K562 (cell line): ENCODE data around the gene RUNDC1. TPM values are rescaled to one million over a fixed set of nuclear protein-coding genes. Genes with fewer than 3 reads are reported as not detected.
A peak's percentile ranks its signal among the peaks of the same experiment; 100 is the strongest.

Experiments
- CBFA2T3 ChIP-seq: fragments of 450-650 bp; IDR thresholded peaks from 2 replicates; pipeline ENCODE4 v1.6.1; 2017
- CXXC5 ChIP-seq: fragments of 250-450 bp; sonication (Bioruptor Pico); IDR thresholded peaks from 2 replicates; pipeline ENCODE4 v1.8.0; 2022; ENCODE audit warnings: inconsistent platforms, mild to moderate bottlenecking, moderate library complexity
- EGR1 ChIP-seq: fragments of 450-650 bp; conservative IDR thresholded peaks from 2 replicates; pipeline ENCODE4 v1.6.1; 2017; ENCODE audit warnings: mild to moderate bottlenecking
- EP300 ChIP-seq: IDR thresholded peaks from 2 replicates; pipeline ENCODE4 v1.6.1; 2012; ENCODE audit warnings: low read length, improper control_type of control experiment
- ESRRA ChIP-seq: fragments of 450-650 bp; IDR thresholded peaks from 2 replicates; pipeline ENCODE4 v1.6.1; 2014; ENCODE audit warnings: low read depth, mild to moderate bottlenecking, moderate library complexity, borderline replicate concordance
- NCOR1 ChIP-seq: fragments of 450-650 bp; IDR thresholded peaks from 2 replicates; pipeline ENCODE4 v1.6.1; 2016; ENCODE audit warnings: mild to moderate bottlenecking, moderate library complexity
- NR2C2 ChIP-seq, 2 experiments: fragments of 200-800 bp in 1 of 2; sonication (Bioruptor generic) in 1 of 2; sonication (generic) in 1 of 2; formaldehyde crosslinking in 1 of 2; IDR thresholded peaks; 2 replicates each; pipeline versions ENCODE4 v1.6.1 to v1.8.0; 2016 to 2022; ENCODE audit warnings: mild to moderate bottlenecking in 1 of 2, missing compliant biosample characterization in 1 of 2, missing genetic modification characterization in 1 of 2, missing genetic modification reagents in 1 of 2
- PRDM10 ChIP-seq: fragments of 450-650 bp; IDR thresholded peaks from 2 replicates; pipeline ENCODE4 v1.6.1; 2018; ENCODE audit not compliant: partially characterized antibody
- YBX1 ChIP-seq: fragments of 450-650 bp; IDR thresholded peaks from 2 replicates; pipeline ENCODE4 v1.7.1; 2016; ENCODE audit warnings: mild to moderate bottlenecking
- ZBTB2 ChIP-seq: fragments of 450-650 bp; IDR thresholded peaks from 2 replicates; pipeline ENCODE4 v1.6.1; 2016; ENCODE audit warnings: antibody characterized with exemption
- ZBTB7A ChIP-seq: IDR thresholded peaks from 2 replicates; pipeline ENCODE4 v1.6.1; 2011; ENCODE audit warnings: low read depth, mild to moderate bottlenecking, low read length, moderate library complexity, borderline replicate concordance; ENCODE audit not compliant: control insufficient read depth
- ZFP36 ChIP-seq: fragments of 150-350 bp; IDR thresholded peaks from 2 replicates; pipeline ENCODE4 v1.6.1; 2018; ENCODE audit warnings: low read length, low read depth; ENCODE audit not compliant: partially characterized antibody
- ZNF584 ChIP-seq: fragments of 200-800 bp; sonication (Bioruptor generic); IDR thresholded peaks from 2 replicates; pipeline ENCODE4 v1.6.1; 2016; ENCODE audit warnings: low read depth, mild to moderate bottlenecking, missing genetic modification characterization, missing compliant biosample characterization
- polyA plus RNA-seq, 8 experiments: library from polyadenylated mRNA; depleted of rRNA in 4 of 8; stranded (reverse) in 5 of 8; unstranded in 3 of 8; fragments of >200 nt; fragmentation: Nextera tagmentation in 2 of 8; fragmentation: Illumina TruSeq in 1 of 8; extraction: Ambion mirVana in 2 of 8; extraction: Trizol in 1 of 8; gene quantifications; 2 replicates each; pipeline versions ENCODE4 v1.2.1 to v1.2.3, GENCODE V29; 2011 to 2014; ENCODE audit warnings: inconsistent platforms in 1 of 8, missing spikeins in 1 of 8
- total RNA-seq, 7 experiments: library from RNA; depleted of rRNA in 6 of 7; stranded (reverse); fragments of >200 nt in 6 of 7; fragmentation: Illumina TruSeq in 2 of 7; extraction: Trizol in 2 of 7; gene quantifications; 2 replicates each; pipeline versions ENCODE4 v1.2.1 to v1.2.3, GENCODE V29; 2011 to 2021; ENCODE audit warnings: low replicate concordance in 1 of 7

Gene RUNDC1
- total and polyA plus RNA-seq, 9 of the 15 experiments (the other 6 are each of a cell fraction or from before 2014, with no cell fraction given): 3.4 to 12.6 (median 9.4) TPM

GRCh38 chr17:43019418-43019817, 39.1 kb downstream of the RUNDC1 start (continued):
- peak; percentile 49 for TF ChIP-seq ZFP36
- no peak for TF ChIP-seq NR2C2 (CRISPR knock-in tag; IDR thresholded peaks at IDR 0.05)
- TF ChIP-seq NR2C2 (tag; IDR thresholded peaks at IDR 0.05): 0 out of 2 replicates have a peak, but pooled peaks have one; percentile 13
- peak; percentile 12; the same call in 1 of the 2 replicates for TF ChIP-seq ESRRA
- TF ChIP-seq EGR1: 0 out of 2 replicates have a peak, but pooled peaks have one; percentile 3
- peak; percentile 61 for TF ChIP-seq PRDM10
- no peak for TF ChIP-seq YBX1
- peak; percentile 15; the same call in 1 of the 2 replicates for TF ChIP-seq EP300
- peak; percentile 21 for TF ChIP-seq CXXC5
- TF ChIP-seq CBFA2T3: peak; percentile 34
- TF ChIP-seq ZNF584 (CRISPR knock-in tag): no peak
- peak; percentile 30; the same call in 1 of the 2 replicates for TF ChIP-seq ZBTB2
- peak; percentile 22; the same call in 1 of the 2 replicates for TF ChIP-seq NCOR1
- peak; percentile 43; the same call in 1 of the 2 replicates for TF ChIP-seq ZBTB7A
